HG02973 (cell line): ENCODE results near the gene C16orf87.

Experiments used
- ATAC-seq: cut with Tn5 transposase; IDR thresholded peaks from one replicate; pipeline ENCODE4 v1.9.1; 2021; ENCODE audit warnings: moderate library complexity; ENCODE audit not compliant: unreplicated experiment

The C16orf87 gene

GRCh38 chr16:46844771-46845170 lies 13.8 kb upstream of the C16orf87 start:
- no peak for ATAC-seq

- no peak for ATAC-seq
These were observed 13.1 kb upstream of the C16orf87 start for GRCh38 chr16:46843898-46844642.

GRCh38 chr16:46842192-46842895 lies 11.4 kb upstream of the C16orf87 start:
- ATAC-seq, result no peak

GRCh38 chr16:46839986-46840443 lies 9.0 kb upstream of the C16orf87 start:
- ATAC-seq, result no peak

- ATAC-seq, result no peak
These were observed 5.9 kb upstream of the C16orf87 start for GRCh38 chr16:46836534-46837530.

- ATAC-seq, result no peak
These were observed 2.5 kb upstream of the C16orf87 start for GRCh38 chr16:46833460-46833800.

GRCh38 chr16:46832757-46833459 lies 1.9 kb upstream of the C16orf87 start:
- no peak for ATAC-seq

GRCh38 chr16:46830417-46830901 lies 521 bp downstream of the C16orf87 start:
- ATAC-seq, result peak; percentile 10

- ATAC-seq, result no peak
These were observed 2.0 kb downstream of the C16orf87 start for GRCh38 chr16:46828943-46829342.

- ATAC-seq, result no peak
These were observed 2.7 kb downstream of the C16orf87 start for GRCh38 chr16:46828292-46828691.

- ATAC-seq, result no peak
These were observed 4.3 kb downstream of the C16orf87 start for GRCh38 chr16:46826631-46827030.

GRCh38 chr16:46822270-46822669 lies 8.7 kb downstream of the C16orf87 start:
- peak; percentile 77 for ATAC-seq

- no peak for ATAC-seq
These were observed 13.0 kb downstream of the C16orf87 start for GRCh38 chr16:46817961-46818360.

GRCh38 chr16:46814790-46815189 lies 16.2 kb downstream of the C16orf87 start:
- ATAC-seq, result no peak

- no peak for ATAC-seq
These were observed 17.4 kb downstream of the C16orf87 start for GRCh38 chr16:46813611-46814010.

GRCh38 chr16:46812781-46813540 lies 18.0 kb downstream of the C16orf87 start:
- no peak for ATAC-seq

GRCh38 chr16:46811682-46812081 lies 19.3 kb downstream of the C16orf87 start:
- ATAC-seq, result no peak

- peak; percentile 49 for ATAC-seq
These were observed 22.0 kb downstream of the C16orf87 start for GRCh38 chr16:46808997-46809396.

- no peak for ATAC-seq
These were observed 23.6 kb downstream of the C16orf87 start for GRCh38 chr16:46807336-46807735.

- ATAC-seq, result no peak
These were observed 27.6 kb downstream of the C16orf87 start for GRCh38 chr16:46803373-46803772.
